ENCODE data around the gene SUCLG2.
A peak's percentile ranks its signal among the peaks of the same experiment; 100 is the strongest.

SUCLG2 gene

DNA sequence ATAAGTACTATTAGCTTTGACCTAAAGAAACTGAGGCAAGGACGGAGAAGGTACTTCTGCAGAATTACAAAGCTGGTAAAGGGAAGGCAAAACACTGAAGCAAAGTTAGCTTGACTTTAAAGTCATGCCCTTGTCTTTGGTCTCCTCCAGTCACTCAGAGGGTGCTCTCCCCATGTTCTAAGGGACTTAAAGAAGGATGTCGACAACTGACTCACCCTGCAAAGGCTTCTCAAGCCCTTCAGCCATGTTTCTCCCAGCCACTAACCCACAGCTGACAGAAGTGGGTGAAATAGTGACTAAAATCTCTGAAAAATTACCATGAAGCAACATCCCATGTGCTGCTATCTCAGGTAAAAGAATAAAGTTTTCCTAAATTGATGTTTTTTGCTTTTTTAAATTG lies 46.4 kb downstream of the SUCLG2 start:
- H3K4me1 ChIP-seq (ENCODE audit: control insufficient read depth, low read depth, low read length) = no peaks in the 10 kb centered on the region
- WGBS (ENCODE audit: extremely low coverage, insufficient coverage, low lambda C conversion rate) = no CpG with 5 or more reads among the region's 2 CpGs
- H3K9ac ChIP-seq (ENCODE audit: low read length) = no peak overlapping the region
- H3K4me3 ChIP-seq (ENCODE audit: low read length) = no peak overlapping the region
- no peak overlapping the region for H3K56ac ChIP-seq (ENCODE audit: low read length)
- H3K4ac ChIP-seq (ENCODE audit: low read depth, low read length) = no peak overlapping the region
- no peak for DNase-seq
- no peak overlapping the region for H4K5ac ChIP-seq (ENCODE audit: low read length)
- no peaks in the 10 kb centered on the region for H3K27me3 ChIP-seq (ENCODE audit: insufficient read depth, low read length, poor library complexity)
- no peaks in the 10 kb centered on the region for H3K79me2 ChIP-seq (ENCODE audit: control insufficient read depth, insufficient read depth, low read length)
- no peaks in the 10 kb centered on the region for H3K79me1 ChIP-seq (ENCODE audit: low read length)
- H2BK15ac ChIP-seq (replicated peaks; ENCODE audit: low read depth) = no peak overlapping the region
- no peak overlapping the region for H3K4me2 ChIP-seq (ENCODE audit: low read length)
- H2BK120ac ChIP-seq (ENCODE audit: low read depth, low read length) = no peak overlapping the region
- H2BK5ac ChIP-seq (ENCODE audit: low read length) = no peak overlapping the region
- H4K8ac ChIP-seq (ENCODE audit: low read depth, low read length) = no peak overlapping the region
- H3K27ac ChIP-seq (ENCODE audit: low read depth, low read length) = no peak overlapping the region
- H3K23ac ChIP-seq (ENCODE audit: low read length) = no peak overlapping the region
- no peak overlapping the region for H2AK5ac ChIP-seq (ENCODE audit: low read length)
- no peaks in the 10 kb centered on the region for H3K36me3 ChIP-seq (ENCODE audit: control insufficient read depth, insufficient read depth, low read length)
- H3K18ac ChIP-seq (ENCODE audit: low read length) = no peak overlapping the region

DNA sequence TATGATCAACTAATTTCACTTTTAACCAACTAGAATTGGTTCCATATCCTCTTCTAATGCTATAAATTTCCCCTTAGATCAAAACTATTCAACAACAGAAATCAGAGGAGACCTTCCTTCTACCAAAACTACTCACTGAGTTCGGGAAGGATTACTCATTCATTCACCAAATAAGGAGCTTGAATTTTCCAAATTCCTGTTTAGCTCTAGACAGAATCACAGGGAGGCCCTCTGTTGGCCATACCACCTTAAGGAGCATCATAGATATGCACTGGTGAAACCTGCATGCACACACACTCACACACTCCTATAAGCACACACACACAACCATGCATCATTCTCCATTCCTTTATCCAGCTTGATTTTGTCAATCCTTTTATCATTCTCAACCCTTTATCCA lies 49.0 kb downstream of the SUCLG2 start:
- no peak overlapping the region for H2BK5ac ChIP-seq (ENCODE audit: low read length)
- no peak overlapping the region for H3K4ac ChIP-seq (ENCODE audit: low read depth, low read length)
- no peaks in the 10 kb centered on the region for H3K79me1 ChIP-seq (ENCODE audit: low read length)
- H2BK15ac ChIP-seq (replicated peaks; ENCODE audit: low read depth) = no peak overlapping the region
- H4K8ac ChIP-seq (ENCODE audit: low read depth, low read length) = no peak overlapping the region
- H3K23ac ChIP-seq (ENCODE audit: low read length) = no peak overlapping the region
- no peak overlapping the region for H3K4me2 ChIP-seq (ENCODE audit: low read length)
- H3K9ac ChIP-seq (ENCODE audit: low read length) = no peak overlapping the region
- H3K18ac ChIP-seq (ENCODE audit: low read length) = no peak overlapping the region
- DNase-seq = peak; percentile 80
- H3K27me3 ChIP-seq (ENCODE audit: insufficient read depth, low read length, poor library complexity) = no peaks in the 10 kb centered on the region
- no peak overlapping the region for H3K27ac ChIP-seq (ENCODE audit: low read depth, low read length)
- H3K56ac ChIP-seq (ENCODE audit: low read length) = no peak overlapping the region
- H3K36me3 ChIP-seq (ENCODE audit: control insufficient read depth, insufficient read depth, low read length) = no peaks in the 10 kb centered on the region
- H3K79me2 ChIP-seq (ENCODE audit: control insufficient read depth, insufficient read depth, low read length) = no peaks in the 10 kb centered on the region
- no peaks in the 10 kb centered on the region for H3K4me1 ChIP-seq (ENCODE audit: control insufficient read depth, low read depth, low read length)
- H2BK120ac ChIP-seq (ENCODE audit: low read depth, low read length) = no peak overlapping the region
- no peak overlapping the region for H3K4me3 ChIP-seq (ENCODE audit: low read length)
- H4K5ac ChIP-seq (ENCODE audit: low read length) = no peak overlapping the region
- no peak overlapping the region for H2AK5ac ChIP-seq (ENCODE audit: low read length)
- no CpG with 5 or more reads among the region's 1 CpG for WGBS (ENCODE audit: extremely low coverage, insufficient coverage, low lambda C conversion rate)

DNA sequence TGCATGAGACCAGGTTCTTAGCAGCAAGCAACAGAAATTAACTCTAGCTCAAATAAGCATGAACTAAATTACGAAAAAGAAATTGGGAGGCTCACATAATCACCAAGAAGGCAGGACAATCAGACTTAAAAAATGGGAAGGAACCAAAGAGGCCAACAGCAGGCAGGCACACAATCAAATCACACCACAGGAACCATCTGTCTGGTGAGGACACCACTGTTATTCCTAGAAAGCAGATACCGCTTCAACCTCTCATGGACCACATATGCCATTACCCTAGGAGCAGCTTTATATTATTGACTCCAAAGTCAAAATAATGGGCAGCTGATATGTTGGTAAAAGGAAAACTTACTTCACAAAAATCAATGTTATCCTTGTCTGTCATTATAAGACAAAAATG lies 51.6 kb downstream of the SUCLG2 start:
- Histone ChIP-seq H3K4ac (ENCODE audit: low read depth, low read length) (no peak overlapping the region), H3K27ac (ENCODE audit: low read depth, low read length) (no peak overlapping the region), H3K9ac (ENCODE audit: low read length) (no peak overlapping the region), H2BK120ac (ENCODE audit: low read depth, low read length) (no peak overlapping the region), H2AK5ac (ENCODE audit: low read length) (no peak overlapping the region), H2BK5ac (ENCODE audit: low read length) (no peak overlapping the region), H3K4me1 (ENCODE audit: control insufficient read depth, low read depth, low read length) (no peaks in the 10 kb centered on the region), H3K27me3 (ENCODE audit: insufficient read depth, low read length, poor library complexity) (no peaks in the 10 kb centered on the region), H2BK15ac (replicated peaks; ENCODE audit: low read depth) (no peak overlapping the region), H3K79me2 (ENCODE audit: control insufficient read depth, insufficient read depth, low read length) (no peaks in the 10 kb centered on the region), H3K36me3 (ENCODE audit: control insufficient read depth, insufficient read depth, low read length) (no peaks in the 10 kb centered on the region), H3K23ac (ENCODE audit: low read length) (no peak overlapping the region), H3K18ac (ENCODE audit: low read length) (no peak overlapping the region), H3K4me2 (ENCODE audit: low read length) (no peak overlapping the region), H4K5ac (ENCODE audit: low read length) (no peak overlapping the region), H3K4me3 (ENCODE audit: low read length) (no peak overlapping the region), H3K56ac (ENCODE audit: low read length) (no peak overlapping the region), H4K8ac (ENCODE audit: low read depth, low read length) (no peak overlapping the region), H3K79me1 (ENCODE audit: low read length) (no peaks in the 10 kb centered on the region)
- no CpG with 5 or more reads among the region's 2 CpGs for WGBS (ENCODE audit: extremely low coverage, insufficient coverage, low lambda C conversion rate)
- no peak for DNase-seq

DNA sequence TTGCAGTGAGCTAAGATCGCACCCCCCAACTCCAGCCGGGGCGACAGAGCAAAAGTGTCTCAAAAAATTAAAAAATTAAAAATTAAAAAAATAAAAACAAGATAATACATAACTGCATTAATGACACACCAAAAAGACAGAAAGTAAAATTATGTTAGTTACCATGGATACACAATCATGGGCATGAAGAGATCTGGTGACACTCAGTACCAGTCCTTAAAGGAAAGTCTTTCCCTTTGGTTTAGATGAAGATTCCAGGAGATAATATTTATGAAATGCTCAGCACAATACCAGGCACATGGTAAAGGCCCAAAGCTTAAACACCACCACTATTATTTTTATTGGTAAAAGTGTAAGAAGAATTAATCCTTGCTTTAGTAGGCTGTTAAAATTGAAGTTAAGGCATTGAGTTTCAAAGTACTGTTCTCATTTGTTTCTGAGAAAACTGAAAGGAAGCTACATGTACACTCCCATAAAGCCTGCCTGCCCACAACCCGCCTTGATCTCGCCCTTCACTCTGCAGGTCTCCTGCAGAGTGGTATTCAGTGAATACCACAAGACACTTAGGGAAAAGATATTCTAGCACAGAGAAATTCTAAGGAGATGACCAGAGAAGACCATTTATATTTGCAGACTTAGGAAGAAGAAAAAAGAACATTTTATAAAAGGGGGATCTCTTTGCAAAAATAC lies 52.3 kb downstream of the SUCLG2 start:
- Histone ChIP-seq H3K4me1 (ENCODE audit: control insufficient read depth, low read depth, low read length) (no peaks in the 10 kb centered on the region), H3K79me1 (ENCODE audit: low read length) (no peaks in the 10 kb centered on the region), H3K4me3 (ENCODE audit: low read length) (no peak overlapping the region), H2BK120ac (ENCODE audit: low read depth, low read length) (no peak overlapping the region), H3K27ac (ENCODE audit: low read depth, low read length) (no peak overlapping the region), H4K5ac (ENCODE audit: low read length) (no peak overlapping the region), H2BK5ac (ENCODE audit: low read length) (no peak overlapping the region), H3K4ac (ENCODE audit: low read depth, low read length) (no peak overlapping the region), H3K18ac (ENCODE audit: low read length) (no peak overlapping the region), H3K9ac (ENCODE audit: low read length) (no peak overlapping the region), H3K79me2 (ENCODE audit: control insufficient read depth, insufficient read depth, low read length) (no peaks in the 10 kb centered on the region), H3K4me2 (ENCODE audit: low read length) (no peak overlapping the region), H3K27me3 (ENCODE audit: insufficient read depth, low read length, poor library complexity) (no peaks in the 10 kb centered on the region), H4K8ac (ENCODE audit: low read depth, low read length) (no peak overlapping the region), H3K36me3 (ENCODE audit: control insufficient read depth, insufficient read depth, low read length) (no peaks in the 10 kb centered on the region), H2AK5ac (ENCODE audit: low read length) (no peak overlapping the region), H3K56ac (ENCODE audit: low read length) (no peak overlapping the region), H2BK15ac (replicated peaks; ENCODE audit: low read depth) (no peak overlapping the region), H3K23ac (ENCODE audit: low read length) (no peak overlapping the region)
- DNase-seq = no peak
- WGBS (ENCODE audit: extremely low coverage, insufficient coverage, low lambda C conversion rate) = no CpG with 5 or more reads among the region's 5 CpGs

DNA sequence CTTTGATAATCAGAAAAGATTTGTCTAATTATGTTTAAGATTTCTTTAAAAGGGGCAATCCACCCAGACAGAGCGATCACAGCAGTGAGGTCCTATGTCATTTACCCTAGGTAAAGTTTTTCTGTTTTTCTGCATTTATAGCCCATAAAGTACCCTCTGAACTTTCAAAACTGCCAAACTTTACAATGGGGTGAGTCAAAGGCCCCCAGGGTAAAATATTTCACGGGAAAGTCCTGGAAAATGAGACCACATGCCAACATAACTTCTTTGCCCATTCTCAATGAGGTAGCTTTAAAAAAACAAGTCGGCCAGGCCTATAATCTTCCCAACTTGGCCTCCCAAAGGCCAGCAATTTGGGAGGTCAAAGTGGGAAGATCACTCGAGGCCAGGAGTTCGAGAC lies 53.0 kb downstream of the SUCLG2 start:
- no peak overlapping the region for H3K4ac ChIP-seq (ENCODE audit: low read depth, low read length)
- no peaks in the 10 kb centered on the region for H3K4me1 ChIP-seq (ENCODE audit: control insufficient read depth, low read depth, low read length)
- H2BK120ac ChIP-seq (ENCODE audit: low read depth, low read length) = no peak overlapping the region
- H3K79me1 ChIP-seq (ENCODE audit: low read length) = no peaks in the 10 kb centered on the region
- WGBS (ENCODE audit: extremely low coverage, insufficient coverage, low lambda C conversion rate) = no CpG with 5 or more reads among the region's 5 CpGs
- no peak overlapping the region for H3K4me2 ChIP-seq (ENCODE audit: low read length)
- H2BK15ac ChIP-seq (replicated peaks; ENCODE audit: low read depth) = no peak overlapping the region
- H3K4me3 ChIP-seq (ENCODE audit: low read length) = no peak overlapping the region
- no peaks in the 10 kb centered on the region for H3K79me2 ChIP-seq (ENCODE audit: control insufficient read depth, insufficient read depth, low read length)
- no peak overlapping the region for H3K23ac ChIP-seq (ENCODE audit: low read length)
- no peak for DNase-seq
- no peak overlapping the region for H3K9ac ChIP-seq (ENCODE audit: low read length)
- H2BK5ac ChIP-seq (ENCODE audit: low read length) = no peak overlapping the region
- no peak overlapping the region for H3K27ac ChIP-seq (ENCODE audit: low read depth, low read length)
- H4K8ac ChIP-seq (ENCODE audit: low read depth, low read length) = no peak overlapping the region
- H2AK5ac ChIP-seq (ENCODE audit: low read length) = no peak overlapping the region
- no peak overlapping the region for H4K5ac ChIP-seq (ENCODE audit: low read length)
- H3K36me3 ChIP-seq (ENCODE audit: control insufficient read depth, insufficient read depth, low read length) = no peaks in the 10 kb centered on the region
- H3K56ac ChIP-seq (ENCODE audit: low read length) = no peak overlapping the region
- no peaks in the 10 kb centered on the region for H3K27me3 ChIP-seq (ENCODE audit: insufficient read depth, low read length, poor library complexity)
- H3K18ac ChIP-seq (ENCODE audit: low read length) = no peak overlapping the region

DNA sequence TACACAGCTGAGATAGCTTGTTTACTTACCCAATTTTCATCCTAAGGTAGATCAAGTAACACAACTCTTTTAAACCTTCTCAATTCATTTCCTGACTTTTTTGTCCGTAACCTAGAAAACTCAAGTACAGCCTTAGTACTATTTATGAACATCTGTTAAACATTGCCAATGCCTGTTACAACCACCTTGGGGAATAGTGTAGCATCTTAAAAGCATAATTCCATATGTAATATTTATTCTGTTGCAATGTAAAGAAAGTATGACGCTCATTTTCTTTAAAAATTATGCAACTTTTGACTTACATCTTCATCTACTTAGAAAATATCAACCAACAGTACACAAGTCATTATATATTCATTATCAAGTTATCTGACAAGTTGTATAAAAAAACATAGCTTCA lies 54.6 kb downstream of the SUCLG2 start:
- H3K9ac ChIP-seq (ENCODE audit: low read length) = no peak overlapping the region
- DNase-seq = no peak
- H4K5ac ChIP-seq (ENCODE audit: low read length) = no peak overlapping the region
- H2BK15ac ChIP-seq (replicated peaks; ENCODE audit: low read depth) = no peak overlapping the region
- H3K23ac ChIP-seq (ENCODE audit: low read length) = no peak overlapping the region
- no peaks in the 10 kb centered on the region for H3K27me3 ChIP-seq (ENCODE audit: insufficient read depth, low read length, poor library complexity)
- no peak overlapping the region for H3K4me2 ChIP-seq (ENCODE audit: low read length)
- no peak overlapping the region for H3K4me3 ChIP-seq (ENCODE audit: low read length)
- H2BK120ac ChIP-seq (ENCODE audit: low read depth, low read length) = no peak overlapping the region
- H3K4me1 ChIP-seq (ENCODE audit: control insufficient read depth, low read depth, low read length) = no peaks in the 10 kb centered on the region
- H3K18ac ChIP-seq (ENCODE audit: low read length) = no peak overlapping the region
- no peak overlapping the region for H2BK5ac ChIP-seq (ENCODE audit: low read length)
- no peaks in the 10 kb centered on the region for H3K79me2 ChIP-seq (ENCODE audit: control insufficient read depth, insufficient read depth, low read length)
- H3K79me1 ChIP-seq (ENCODE audit: low read length) = no peaks in the 10 kb centered on the region
- no peak overlapping the region for H3K27ac ChIP-seq (ENCODE audit: low read depth, low read length)
- no peak overlapping the region for H4K8ac ChIP-seq (ENCODE audit: low read depth, low read length)
- no peak overlapping the region for H3K56ac ChIP-seq (ENCODE audit: low read length)
- no peaks in the 10 kb centered on the region for H3K36me3 ChIP-seq (ENCODE audit: control insufficient read depth, insufficient read depth, low read length)
- H2AK5ac ChIP-seq (ENCODE audit: low read length) = no peak overlapping the region
- no CpG with 5 or more reads among the region's 2 CpGs for WGBS (ENCODE audit: extremely low coverage, insufficient coverage, low lambda C conversion rate)
- H3K4ac ChIP-seq (ENCODE audit: low read depth, low read length) = no peak overlapping the region
